ENCODE measurements around the gene DLG1.

Gene DLG1

GRCh38 chr3:197317250-197317963 lies 19.0 kb upstream of the DLG1 start:
- no peak for DNase-seq (ENCODE audit: low spot score)

GRCh38 chr3:197312431-197312830 lies 14.0 kb upstream of the DLG1 start:
- DNase-seq (ENCODE audit: low spot score) = no peak

- DNase-seq (ENCODE audit: low spot score) = no peak
Measured at GRCh38 chr3:197311591-197311990, 13.2 kb upstream of the DLG1 start.

GRCh38 chr3:197309528-197310361 lies 11.3 kb upstream of the DLG1 start:
- DNase-seq (ENCODE audit: low spot score) = no peak

- no peak for DNase-seq (ENCODE audit: low spot score)
Measured at GRCh38 chr3:197308591-197308990, 10.2 kb upstream of the DLG1 start.

- no peak for DNase-seq (ENCODE audit: low spot score)
Measured at GRCh38 chr3:197306374-197307086, 8.1 kb upstream of the DLG1 start.

- no peak for DNase-seq (ENCODE audit: low spot score)
Measured at GRCh38 chr3:197305854-197306253, 7.4 kb upstream of the DLG1 start.

- DNase-seq (ENCODE audit: low spot score) = no peak
Measured at GRCh38 chr3:197303452-197303851, 5.0 kb upstream of the DLG1 start.

- DNase-seq (ENCODE audit: low spot score) = no peak
Measured at GRCh38 chr3:197302696-197303341, 4.4 kb upstream of the DLG1 start.

GRCh38 chr3:197302033-197302432 lies 3.6 kb upstream of the DLG1 start:
- no peak for DNase-seq (ENCODE audit: low spot score)

GRCh38 chr3:197300361-197300760 lies 1.9 kb upstream of the DLG1 start:
- no peak for DNase-seq (ENCODE audit: low spot score)

GRCh38 chr3:197298945-197299854 lies 788 bp upstream of the DLG1 start:
- DNase-seq (ENCODE audit: low spot score) = no peak

- DNase-seq (ENCODE audit: low spot score) = peak; percentile 88
Measured at GRCh38 chr3:197297476-197298340, 704 bp downstream of the DLG1 start.

- DNase-seq (ENCODE audit: low spot score) = peak; percentile 35
Measured at GRCh38 chr3:197297002-197297401, 1.4 kb downstream of the DLG1 start.

GRCh38 chr3:197296545-197296944 lies 1.9 kb downstream of the DLG1 start:
- no peak for DNase-seq (ENCODE audit: low spot score)

GRCh38 chr3:197295871-197296270 lies 2.5 kb downstream of the DLG1 start:
- no peak for DNase-seq (ENCODE audit: low spot score)

- DNase-seq (ENCODE audit: low spot score) = no peak
Measured at GRCh38 chr3:197293605-197294237, 4.7 kb downstream of the DLG1 start.

GRCh38 chr3:197292648-197293047 lies 5.8 kb downstream of the DLG1 start:
- no peak for DNase-seq (ENCODE audit: low spot score)

- DNase-seq (ENCODE audit: low spot score) = no peak
Measured at GRCh38 chr3:197292083-197292646, 6.2 kb downstream of the DLG1 start.
